Activated CD4-positive, alpha-beta T cell treated with anti-CD3 and anti-CD28 coated beads, Interleukin-2, amount 50 U/mL, for 4 hours (primary cell): Measurements from ENCODE around the gene ZNF302.
"Not testable (repeated sequence)": the region's sequence is repeated elsewhere in the genome, so short reads cannot be mapped to it uniquely, and the experiment has no call there.

Source experiments
- DNase-seq, 2 experiments: peaks; one replicate each; pipeline ENCODE4 v3.0.0-alpha.2; 2020

ZNF302 gene

DNA sequence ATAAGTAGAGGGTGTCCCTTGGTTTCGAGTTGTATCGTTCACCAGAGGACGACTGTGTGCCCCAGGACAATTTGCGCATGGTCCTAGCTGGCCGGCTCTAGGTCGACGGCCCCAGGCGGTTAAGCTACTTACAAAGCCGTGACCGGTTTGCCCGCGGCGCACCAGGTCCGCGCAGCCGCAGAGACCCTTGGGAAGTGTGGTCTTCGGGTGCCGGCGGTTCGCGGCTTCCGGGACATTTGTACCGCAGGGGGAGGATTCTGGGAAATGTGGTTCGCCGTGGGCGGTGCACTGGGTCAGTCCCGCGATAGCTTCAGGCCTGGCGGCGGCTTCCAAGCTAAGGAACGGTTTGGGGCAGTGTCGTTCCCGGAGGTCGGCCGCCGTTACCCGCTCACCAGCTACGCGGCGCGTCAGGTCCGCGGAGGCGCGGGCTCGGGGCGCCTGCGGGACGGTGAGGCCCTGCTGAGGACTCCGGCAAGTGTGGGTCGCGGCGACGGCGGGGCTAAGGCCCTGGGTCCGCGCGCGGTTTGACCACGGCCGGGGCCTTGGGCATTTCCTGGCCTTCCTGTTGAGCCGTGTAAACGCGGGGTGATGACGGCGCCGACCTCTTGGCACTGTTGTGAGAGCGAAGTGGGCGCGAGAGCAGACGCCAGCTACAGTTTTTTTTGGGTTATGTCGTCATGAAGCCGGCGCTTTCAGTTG, at the start of gene ZNF302:
Gene ZNF302 (plus strand): TSS at position 293 of the 699 bp plus-strand sequence. CDS start 1,127 bp downstream, outside the sequence.
- DNase-seq, result peak; percentile 90 to 94

DNA sequence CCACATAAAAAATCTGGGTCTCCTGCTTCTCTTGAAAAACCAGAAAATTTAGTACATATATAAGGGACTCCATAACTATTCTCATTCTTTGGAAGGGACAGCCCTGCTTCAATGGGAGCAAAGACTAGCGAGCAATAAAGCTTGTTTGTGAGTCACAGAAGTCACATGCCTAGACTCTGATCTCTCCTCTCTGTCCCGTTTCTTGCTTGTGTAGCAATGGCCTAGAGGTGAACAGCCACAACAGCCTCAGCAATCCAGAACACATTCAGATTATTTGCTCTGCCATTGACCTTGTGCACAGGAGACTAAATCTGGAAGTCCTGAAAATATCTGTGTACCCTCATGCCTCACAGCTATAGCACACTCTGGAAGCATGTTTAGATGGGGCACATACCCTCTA, 43.7 kb upstream of the ZNF302 start:
- no peak for DNase-seq

DNA sequence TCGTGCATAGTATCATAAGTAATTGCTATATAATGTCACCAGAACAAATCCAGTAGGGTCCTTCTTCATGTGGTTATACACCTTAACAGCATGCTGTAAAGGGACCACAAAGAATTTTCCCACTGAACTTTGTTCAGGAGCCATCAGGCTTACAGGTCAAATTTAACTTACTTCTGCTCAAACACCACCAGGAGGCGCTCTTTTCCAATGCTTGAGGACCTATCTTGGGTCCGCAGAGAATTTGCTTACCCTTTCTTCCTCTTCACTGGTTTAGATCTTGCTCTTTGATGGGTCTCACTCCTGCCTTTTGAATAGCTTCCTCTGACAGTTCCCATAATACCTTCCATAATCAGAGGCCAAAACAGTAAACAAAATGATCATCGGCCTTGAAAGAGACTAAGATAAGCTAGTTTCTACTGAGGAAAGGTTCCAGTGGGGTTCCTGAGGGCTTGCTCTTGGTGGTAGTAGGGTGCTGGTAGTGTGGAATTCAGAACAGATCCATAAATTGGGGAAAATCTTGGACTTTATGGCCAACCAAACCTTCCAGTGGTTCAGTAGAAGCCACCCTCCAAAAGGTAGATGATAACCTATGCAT, 37.9 kb upstream of the ZNF302 start:
- peak; percentile 42 to 47 for DNase-seq

DNA sequence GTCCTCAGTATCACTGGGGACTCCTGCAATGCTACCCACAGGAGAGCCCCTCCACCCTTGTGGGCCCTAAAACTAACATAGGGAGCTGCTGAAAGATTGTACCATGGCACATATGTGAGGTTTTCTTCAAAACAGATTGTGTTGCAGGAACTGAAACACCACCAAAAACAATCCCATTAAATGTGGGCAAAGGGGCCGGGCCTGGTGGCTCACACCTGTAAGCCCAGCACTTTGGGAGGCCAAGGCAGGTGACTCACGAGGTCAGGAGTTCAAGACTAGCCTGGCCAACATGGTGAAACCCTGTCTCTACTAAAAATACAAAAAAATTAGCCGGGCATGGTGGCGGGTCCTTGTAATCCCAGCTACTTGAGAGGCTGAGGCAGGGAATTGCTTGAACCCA, 35.2 kb upstream of the ZNF302 start:
- DNase-seq, result no peak

DNA sequence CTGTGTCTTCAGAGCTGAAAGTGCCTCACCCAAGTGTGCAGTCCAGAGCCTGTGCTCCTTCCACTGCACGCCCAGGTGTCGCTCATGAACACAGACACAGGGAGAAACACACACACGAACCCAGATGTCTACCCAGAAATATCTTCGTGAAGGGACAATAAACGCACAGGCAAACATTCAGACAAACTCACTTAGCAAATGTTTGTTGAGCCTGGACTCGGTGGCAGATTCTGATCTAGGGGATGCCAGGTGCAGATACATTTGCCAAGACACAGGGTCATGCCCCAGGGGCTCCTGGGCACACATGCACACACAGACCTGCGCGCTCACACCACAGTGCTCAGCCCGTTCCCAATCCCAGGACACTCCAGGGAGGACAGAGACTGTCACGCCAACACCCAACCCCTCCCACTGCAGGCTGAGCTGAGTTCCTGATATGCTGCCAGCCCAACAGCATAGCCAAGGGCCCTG, 32.5 kb upstream of the ZNF302 start:
- no peak for DNase-seq

DNA sequence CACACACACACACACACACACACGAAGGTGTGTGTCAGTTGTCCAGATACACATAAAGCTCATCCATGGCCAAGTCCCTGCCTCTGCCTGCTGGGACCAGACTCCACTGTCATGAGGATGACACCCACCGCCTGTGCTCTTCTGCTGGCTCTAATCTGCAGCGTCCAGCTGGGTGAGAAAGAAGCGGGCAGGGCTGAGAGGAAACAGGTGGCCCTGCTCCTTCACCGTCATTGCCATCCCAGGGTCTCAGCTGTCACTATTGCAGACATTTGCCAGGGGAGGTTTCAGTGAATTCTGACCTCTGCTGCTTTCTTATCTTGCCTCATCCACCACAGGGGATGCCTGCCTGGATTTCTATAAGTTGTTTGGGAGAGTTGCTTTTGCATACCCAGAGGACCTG, 31.9 kb upstream of the ZNF302 start:
- DNase-seq, result no peak

DNA sequence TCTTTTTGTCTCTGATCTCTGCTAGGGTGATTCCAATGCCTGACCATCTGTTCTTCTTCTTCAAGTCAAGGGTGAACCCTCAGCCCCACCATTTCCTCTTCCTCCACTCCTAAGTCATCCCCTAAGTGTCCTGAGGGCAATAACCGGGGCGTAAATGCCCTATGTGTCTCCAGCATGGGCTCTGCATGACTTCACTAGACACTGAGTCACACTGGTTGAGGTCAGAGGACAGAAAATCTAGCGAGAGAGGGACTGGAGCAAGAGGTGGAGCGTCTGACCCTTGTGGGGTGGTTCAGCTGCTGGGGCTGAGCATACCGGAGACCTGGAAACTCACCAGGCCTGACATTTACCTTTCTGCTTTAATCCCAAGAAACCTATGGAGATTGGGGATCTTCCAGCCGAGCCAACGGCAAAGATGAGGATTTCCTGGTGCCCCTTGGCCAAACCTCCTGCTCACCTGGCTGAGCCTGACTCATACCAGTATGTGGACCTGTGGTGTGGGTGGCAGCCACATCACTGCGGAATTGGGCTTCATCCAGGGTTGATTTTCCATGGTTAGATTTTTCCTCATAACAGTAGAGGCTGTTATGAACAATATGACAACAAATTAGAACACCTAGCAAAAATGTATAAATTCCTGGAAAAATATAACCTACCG, 27.5 kb upstream of the ZNF302 start:
- DNase-seq, result no peak

DNA sequence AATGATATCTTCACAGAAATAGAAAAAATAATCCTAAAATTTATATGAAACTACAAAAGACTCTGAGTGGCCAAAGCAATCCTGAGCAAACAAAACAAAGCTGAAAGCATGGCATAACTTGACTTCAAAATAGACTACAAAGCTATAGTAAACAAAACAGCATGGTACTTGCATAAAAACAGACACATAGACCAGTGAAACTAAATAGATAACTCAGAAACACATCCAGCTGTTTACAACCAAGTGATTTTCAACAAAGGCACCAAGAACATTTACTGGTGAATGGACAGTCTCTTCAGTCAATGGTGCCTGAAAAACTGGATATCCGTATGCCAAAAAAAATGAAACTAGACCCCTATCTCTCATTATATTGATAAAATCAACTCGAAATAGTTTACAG, 25.7 kb upstream of the ZNF302 start:
- DNase-seq, result no peak

DNA sequence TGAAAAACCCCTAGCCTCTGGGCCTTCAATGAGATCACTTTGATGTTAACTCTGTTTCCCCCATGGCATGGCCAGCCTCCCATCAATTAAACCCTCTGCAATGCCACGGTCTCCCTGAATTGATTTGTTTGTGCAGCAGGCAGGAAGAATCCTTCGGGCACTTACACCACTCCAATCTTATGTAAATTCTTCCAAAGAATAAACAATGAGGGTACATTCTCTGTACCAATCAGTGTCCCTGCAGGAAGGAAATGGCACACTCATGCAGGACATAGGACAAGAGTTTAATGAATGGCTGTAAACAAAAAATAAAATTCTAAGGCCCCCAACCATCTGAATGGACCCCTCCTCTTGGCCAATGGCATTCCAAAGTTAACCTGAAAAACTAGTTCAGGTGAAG, 22.7 kb upstream of the ZNF302 start:
- no peak for DNase-seq

DNA sequence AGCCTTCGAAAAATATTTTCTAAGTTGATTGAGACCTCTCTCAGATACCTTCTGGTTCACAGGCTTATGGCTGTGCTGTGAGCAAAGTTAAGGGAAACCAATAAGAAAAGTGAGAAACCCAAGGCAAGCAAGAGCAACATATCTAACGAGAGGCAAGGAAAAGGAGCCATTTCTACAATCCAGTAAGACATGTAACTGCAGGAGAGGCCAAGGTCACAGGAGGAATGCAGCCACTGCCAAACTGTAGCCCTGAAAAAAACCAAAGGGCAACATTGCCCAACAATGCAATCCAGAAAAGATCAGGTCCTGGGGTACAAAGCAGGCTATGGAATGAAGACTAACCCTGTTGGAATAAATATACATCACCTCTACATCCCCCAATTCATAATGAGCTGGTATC, 21.8 kb upstream of the ZNF302 start:
- no peak for DNase-seq

DNA sequence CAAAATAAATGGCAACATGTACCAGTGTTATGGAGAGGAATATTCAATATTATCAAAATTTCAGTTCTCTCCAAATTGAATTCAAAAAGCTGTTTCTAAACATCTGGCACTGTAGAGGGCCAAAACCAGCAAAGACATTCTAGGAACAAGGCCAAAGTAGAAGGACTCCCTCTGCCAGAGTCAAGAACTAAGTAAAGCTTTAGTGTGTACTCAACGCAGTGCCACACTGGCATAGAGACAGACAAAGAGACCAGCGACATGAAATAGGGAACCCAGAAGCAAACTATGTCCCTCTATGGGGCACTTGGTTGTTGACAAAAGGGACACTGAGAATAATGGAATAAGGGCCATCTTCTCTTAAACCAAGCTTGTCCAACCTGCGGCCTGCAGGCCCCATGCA, 16.1 kb upstream of the ZNF302 start:
- DNase-seq, result no peak

DNA sequence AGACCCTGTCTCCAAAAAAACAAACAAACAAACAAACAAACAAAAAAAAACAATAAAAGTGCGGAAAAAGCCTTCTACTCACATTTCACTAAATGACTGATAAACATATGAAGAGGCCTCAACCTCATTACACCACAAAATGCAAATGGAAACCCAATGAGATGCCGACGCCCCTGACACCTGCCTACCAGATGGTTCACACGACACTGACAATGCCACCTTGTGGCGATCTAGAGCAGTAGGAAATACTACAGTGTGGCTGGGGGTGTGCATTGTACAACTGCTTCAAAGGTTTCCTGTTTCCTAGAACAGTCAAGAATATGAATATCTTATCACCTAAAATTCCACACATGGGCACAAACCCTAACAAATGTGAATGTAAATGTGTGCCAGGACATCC, 14.6 kb upstream of the ZNF302 start:
- DNase-seq, result peak; percentile 18 to 29

DNA sequence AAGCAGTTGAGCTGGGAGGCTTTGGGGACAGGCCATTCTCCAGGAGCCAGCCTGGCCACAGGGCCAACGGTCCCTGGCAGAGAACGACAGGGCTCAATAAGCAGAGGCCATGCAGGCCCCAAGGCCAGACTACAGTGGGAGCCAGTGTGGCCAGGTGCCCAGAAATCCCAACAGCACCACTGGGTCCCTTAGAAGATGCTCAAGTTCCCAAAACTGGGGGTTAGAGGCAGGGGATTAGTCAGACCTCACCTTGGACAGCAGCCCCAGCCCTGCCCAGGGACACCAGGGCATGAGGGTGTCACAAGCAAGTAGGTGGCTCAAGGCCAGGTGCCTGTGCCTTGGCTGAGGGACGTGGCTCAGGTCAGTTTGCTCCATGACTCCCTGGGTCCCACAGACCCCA, 13.3 kb upstream of the ZNF302 start:
- DNase-seq, result no peak

DNA sequence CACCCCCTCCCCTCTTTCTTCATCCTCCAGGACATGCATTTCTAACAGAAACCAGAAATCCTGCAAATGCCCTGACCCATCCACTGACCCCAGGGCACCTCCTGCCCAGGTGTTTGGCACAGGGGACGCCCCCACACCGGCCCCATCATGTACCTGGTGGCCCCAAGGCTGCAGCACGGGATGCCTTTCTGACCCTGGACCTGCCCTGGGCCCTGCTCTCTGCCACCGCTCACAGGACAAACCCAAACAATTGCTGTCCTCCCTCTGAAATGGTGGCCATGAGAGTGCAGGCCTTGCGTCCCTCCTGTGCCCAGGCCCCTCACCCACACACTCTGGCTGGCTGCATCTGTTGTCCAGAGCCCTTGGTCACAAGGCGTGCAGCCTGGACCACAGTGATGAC, 12.6 kb upstream of the ZNF302 start:
- no peak for DNase-seq

DNA sequence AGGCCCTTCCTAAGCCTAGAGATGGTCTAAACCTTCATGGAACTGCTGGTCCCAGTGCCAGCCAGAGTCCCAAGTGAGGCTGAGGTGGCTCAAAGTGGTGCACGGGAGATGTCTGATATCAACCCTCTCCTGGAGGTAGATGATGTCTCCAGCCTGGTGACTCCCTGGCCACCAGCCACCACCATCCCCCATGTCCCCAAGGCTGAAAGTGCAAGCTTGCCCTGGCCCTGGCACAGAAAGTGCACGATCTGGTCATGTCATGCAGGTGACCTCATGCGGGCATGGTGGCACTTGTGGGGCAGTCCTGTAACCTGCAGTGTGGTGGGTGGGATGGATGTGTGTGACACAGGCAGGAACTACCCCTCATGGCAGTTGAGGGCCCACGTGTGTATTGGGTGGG, 12.2 kb upstream of the ZNF302 start:
- not testable (repeated sequence) for DNase-seq

DNA sequence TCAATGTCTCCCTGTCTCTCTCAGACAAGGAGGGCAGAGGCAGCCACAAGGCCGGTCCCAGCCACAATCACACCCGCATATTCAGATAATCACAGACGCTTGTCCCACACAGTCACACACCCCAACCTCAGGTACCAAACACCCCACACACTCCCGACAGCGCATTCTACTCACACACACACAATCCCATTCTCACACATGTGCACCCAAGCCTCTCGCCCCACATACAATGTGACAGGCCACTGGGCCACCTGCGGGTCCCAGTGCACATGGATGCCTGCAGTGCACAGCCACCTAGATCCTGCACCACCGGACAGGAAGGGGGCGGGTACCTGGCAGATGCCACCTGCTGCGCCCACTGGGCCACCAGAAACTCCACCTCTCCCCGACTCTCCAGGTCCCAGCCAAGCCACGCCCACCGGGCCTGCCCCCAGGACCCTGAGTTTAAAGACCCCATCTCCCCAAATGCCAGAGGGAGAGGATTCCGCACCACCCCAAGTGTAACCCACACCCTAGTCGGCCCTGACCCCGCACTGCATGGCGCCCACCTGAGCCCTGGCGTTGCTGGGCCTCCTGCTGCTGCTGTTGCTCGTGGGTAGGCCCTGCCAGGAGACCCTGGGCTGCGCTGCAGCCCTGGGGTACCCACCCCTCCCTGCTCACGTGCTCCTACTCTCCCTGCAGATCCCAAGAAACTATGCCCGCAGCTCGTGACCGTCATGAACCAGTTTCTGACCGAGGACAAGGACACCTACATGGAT, 11.1 kb upstream of the ZNF302 start:
- DNase-seq, result no peak

DNA sequence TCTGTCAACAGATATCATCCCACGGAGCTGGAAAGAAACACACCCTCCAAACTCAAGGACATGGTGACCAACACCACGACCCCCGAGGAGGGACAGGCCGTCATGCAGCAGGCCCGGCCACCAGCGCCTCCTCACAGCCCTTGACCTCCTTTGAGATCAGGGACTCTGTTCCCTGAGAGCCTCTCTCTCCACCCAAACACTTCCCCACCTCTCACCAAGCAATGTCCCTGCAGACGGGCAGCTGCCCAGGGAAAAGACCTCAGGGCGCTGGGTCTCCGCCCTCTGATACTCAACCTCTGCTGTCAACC, 10.6 kb upstream of the ZNF302 start:
- no peak for DNase-seq

DNA sequence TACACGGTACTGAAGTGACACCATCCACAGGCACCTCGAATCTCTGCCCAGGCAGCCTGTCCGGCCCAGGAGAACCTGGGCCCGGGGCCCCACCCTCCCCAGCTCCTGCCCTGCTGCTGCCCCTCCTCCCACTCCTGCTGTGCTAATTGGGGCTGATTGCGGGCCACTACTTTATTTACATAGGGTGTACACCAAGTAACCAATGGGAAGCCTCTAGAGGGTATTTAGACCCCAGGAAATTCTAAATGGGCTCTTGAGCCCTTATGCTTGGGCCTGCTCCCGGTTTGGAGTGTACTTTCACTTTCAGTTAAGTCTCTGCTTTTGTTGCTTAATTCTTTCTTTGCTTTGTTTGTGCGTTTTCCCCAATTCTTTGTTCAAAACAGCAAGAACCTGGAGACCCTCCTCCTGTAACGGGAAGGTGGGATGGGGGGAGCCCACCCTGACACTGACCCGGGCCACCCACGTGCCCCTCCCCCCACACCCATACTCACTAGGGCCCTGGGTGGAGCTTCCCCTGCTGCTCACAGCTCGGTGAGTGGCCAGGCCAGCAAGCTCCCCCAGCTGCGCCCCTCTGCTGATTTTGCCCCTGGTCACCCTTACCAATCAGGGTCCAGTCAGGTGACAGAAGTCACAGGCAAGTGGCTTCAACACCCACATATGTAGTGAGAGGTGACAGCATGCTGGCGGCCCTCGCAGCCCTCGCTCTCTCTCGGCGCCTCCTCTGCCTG, 10.0 kb upstream of the ZNF302 start:
- DNase-seq, result no peak

DNA sequence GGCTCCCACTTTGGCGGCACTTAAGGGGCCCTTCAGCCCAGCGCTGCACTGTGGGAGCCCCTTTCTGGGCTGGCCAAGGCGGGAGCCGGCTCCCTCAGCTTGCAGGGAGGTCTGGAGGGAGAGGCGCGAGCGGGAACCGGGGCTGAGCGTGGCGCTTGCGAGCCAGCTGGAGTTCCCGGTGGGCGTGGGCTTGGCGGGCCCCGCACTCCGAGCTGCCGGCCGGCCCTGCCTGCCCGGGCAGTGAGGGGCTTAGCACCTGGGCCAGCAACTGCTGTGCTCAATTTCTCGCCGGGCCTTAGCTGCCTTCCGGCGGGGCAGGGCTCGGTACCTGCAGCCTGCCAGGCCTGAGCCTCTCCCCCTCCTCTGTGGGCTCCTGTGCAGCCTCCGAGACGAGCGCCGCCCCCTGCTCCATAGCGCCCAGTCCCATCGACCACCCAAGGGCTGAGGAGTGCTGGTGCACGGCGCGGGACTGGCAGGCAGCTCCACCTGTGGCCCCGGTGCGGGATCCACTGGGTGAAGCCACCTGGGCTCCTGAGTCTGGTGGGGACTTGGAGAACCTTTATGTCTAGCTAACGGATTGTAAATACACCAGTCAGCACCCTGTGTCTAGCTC, 9.3 kb upstream of the ZNF302 start:
- not testable (repeated sequence) for DNase-seq

DNA sequence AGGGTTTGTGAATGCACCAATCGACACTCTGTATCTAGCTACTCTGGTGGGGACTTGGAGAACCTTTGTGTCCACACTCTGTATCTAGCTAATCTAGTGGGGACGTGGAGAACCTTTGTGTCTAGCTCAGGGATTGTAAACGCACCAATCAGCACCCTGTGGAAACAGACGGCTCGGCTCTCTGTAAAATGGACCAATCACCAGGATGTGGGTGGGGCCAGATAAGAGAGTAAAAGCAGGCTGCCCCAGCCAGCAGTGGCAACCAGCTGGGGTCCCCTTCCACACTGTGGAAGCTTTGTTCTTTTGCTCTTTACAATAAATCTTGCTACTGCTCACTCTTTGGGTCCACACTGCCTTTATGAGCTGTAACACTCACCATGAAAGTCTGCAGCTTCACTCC, 8.8 kb upstream of the ZNF302 start:
- DNase-seq, result not testable (repeated sequence)

DNA sequence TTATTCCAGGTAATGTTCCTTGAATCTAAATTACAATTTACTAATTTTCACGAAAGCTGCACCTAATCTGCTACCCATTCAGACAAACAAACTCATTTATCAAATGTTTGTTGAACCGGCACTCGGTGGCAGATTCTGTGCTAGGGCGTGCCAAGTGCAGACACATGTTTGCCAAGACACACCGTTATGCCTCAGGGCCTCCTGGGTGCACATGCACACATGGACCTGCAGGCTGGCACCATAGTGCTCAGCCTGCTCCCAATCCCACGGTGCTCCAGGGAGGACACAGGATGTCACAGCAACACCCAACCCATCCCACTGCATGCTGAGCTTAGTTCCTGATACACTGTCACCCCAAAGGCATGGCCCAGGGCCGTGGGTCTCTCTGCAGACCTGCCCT, 8.2 kb upstream of the ZNF302 start:
- no peak for DNase-seq

DNA sequence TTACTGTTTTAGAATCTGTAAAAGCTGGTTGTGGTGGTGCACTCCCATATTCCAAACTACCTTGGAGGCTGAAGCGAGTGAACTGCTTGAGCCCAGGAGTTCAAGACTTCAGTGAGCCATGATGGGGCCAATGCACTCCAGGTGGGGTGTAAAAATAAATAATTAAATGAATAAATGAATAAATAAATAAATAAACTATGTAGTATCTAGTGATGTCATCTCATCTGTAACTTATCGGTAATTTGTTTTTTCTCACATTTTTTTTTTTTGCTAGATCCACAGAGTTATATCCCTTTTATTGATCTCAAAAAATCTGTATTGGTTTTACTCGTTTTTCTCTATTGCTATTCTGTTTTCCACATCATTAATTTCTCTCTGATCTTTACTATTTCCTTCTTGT, 5.5 kb upstream of the ZNF302 start:
- no peak for DNase-seq

DNA sequence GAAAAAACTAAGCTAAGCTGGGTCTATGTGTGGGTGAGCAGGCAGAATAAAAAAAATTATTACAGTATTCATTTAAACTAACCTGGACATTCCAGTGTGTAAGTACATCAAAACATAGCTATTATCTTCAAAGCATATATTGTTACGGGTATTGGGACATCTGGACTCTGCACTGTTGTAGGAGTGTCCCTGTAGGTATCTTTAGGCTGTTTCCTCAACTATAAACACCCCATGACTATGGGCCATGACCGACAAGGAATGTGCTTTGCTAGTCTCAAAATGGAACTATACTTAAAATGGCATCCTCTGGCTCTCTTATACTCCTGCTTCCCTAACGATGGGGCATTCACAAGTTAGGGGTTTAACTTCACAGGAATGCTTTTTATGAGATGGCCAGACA, 3.9 kb upstream of the ZNF302 start:
- no peak for DNase-seq
